Mesenchymal stem cell (in vitro differentiated cells and primary cell): ENCODE results near the gene KRT13. TPM values are rescaled to one million over a fixed set of nuclear protein-coding genes. Genes with fewer than 3 reads are reported as not detected.

Experiments used
- DNase-seq: peaks from one replicate; pipeline ENCODE4 v3.0.0-alpha.2; 2013
- H2AFZ ChIP-seq: one replicate; pipeline ENCODE4 v1.6.1; 2013; ENCODE audit warnings: low read depth, mild to moderate bottlenecking, control low read depth, inconsistent platforms, low read length, moderate library complexity
- H2AK5ac ChIP-seq: 2 replicates; pipeline ENCODE4 v1.6.1; 2013; ENCODE audit warnings: low read length, moderate library complexity, mild to moderate bottlenecking, inconsistent platforms; ENCODE audit not compliant: severe bottlenecking
- H2BK120ac ChIP-seq: one replicate; pipeline ENCODE4 v1.6.1; 2013; ENCODE audit warnings: low read depth, mild to moderate bottlenecking, inconsistent platforms, low read length, moderate library complexity
- H2BK12ac ChIP-seq, 2 experiments: one replicate each; pipeline ENCODE4 v1.6.1; 2013; ENCODE audit warnings: inconsistent platforms in 2 of 2, low read length in 2 of 2, mild to moderate bottlenecking in 2 of 2, moderate library complexity in 2 of 2, control low read depth in 1 of 2
- H2BK15ac ChIP-seq: one replicate; pipeline ENCODE4 v1.6.1; 2013; ENCODE audit warnings: mild to moderate bottlenecking, low read depth, inconsistent platforms; ENCODE audit not compliant: poor library complexity, severe bottlenecking
- H2BK5ac ChIP-seq: 2 replicates; pipeline ENCODE4 v1.6.1; 2013; ENCODE audit warnings: low read depth, mild to moderate bottlenecking, low read length, control low read depth, inconsistent platforms; ENCODE audit not compliant: poor library complexity, severe bottlenecking
- H3K14ac ChIP-seq, 2 experiments: one replicate each; pipeline ENCODE4 v1.6.1; 2013; ENCODE audit warnings: inconsistent platforms in 2 of 2, low read length in 2 of 2, control low read depth in 1 of 2, mild to moderate bottlenecking in 1 of 2, moderate library complexity in 1 of 2
- H3K18ac ChIP-seq, 2 experiments: one replicate each; pipeline ENCODE4 v1.6.1; 2013; ENCODE audit warnings: inconsistent platforms in 2 of 2, low read length in 2 of 2, control low read depth in 1 of 2, low read depth in 1 of 2, mild to moderate bottlenecking in 1 of 2
- H3K23ac ChIP-seq, 2 experiments: one replicate each; pipeline ENCODE4 v1.6.1; 2013; ENCODE audit warnings: inconsistent platforms in 2 of 2, low read length in 2 of 2, mild to moderate bottlenecking in 2 of 2, moderate library complexity in 2 of 2, control low read depth in 1 of 2
- H3K27ac ChIP-seq: 2 replicates; pipeline ENCODE4 v1.5.1; 2013; ENCODE audit warnings: mild to moderate bottlenecking, moderate library complexity, low read length, control low read depth, inconsistent platforms; ENCODE audit not compliant: poor library complexity, severe bottlenecking
- H3K27me3 ChIP-seq, 2 experiments: 2 replicates each; pipeline versions ENCODE4 v1.6.1 to v1.7.0; 2013; ENCODE audit warnings: low read length in 2 of 2, mild to moderate bottlenecking in 2 of 2, moderate library complexity in 2 of 2, control low read depth in 1 of 2, inconsistent platforms in 1 of 2; ENCODE audit not compliant: control insufficient read depth in 1 of 2, insufficient read depth in 1 of 2
- H3K36me3 ChIP-seq, 2 experiments: 2 replicates each; pipeline versions ENCODE4 v1.6.1 to v1.7.0; 2013; ENCODE audit warnings: low read length in 2 of 2, control low read depth in 1 of 2, inconsistent platforms in 1 of 2, low read depth in 1 of 2, mild to moderate bottlenecking in 1 of 2; ENCODE audit not compliant: insufficient read depth in 2 of 2, control insufficient read depth in 1 of 2
- H3K4ac ChIP-seq, 2 experiments: one replicate each; pipeline ENCODE4 v1.6.1; 2013; ENCODE audit warnings: inconsistent platforms in 2 of 2, low read length in 2 of 2, mild to moderate bottlenecking in 2 of 2, moderate library complexity in 2 of 2, control low read depth in 1 of 2, low read depth in 1 of 2
- H3K4me1 ChIP-seq: 2 replicates; pipeline ENCODE4 v1.6.1; 2013; ENCODE audit warnings: low read depth, low read length, control low read depth; ENCODE audit not compliant: control insufficient read depth, insufficient read depth
- H3K4me2 ChIP-seq: 2 replicates; pipeline ENCODE4 v1.6.1; 2013; ENCODE audit warnings: low read length, mild to moderate bottlenecking, inconsistent platforms; ENCODE audit not compliant: poor library complexity, severe bottlenecking
- H3K4me3 ChIP-seq, 2 experiments: 2 replicates each; pipeline versions ENCODE4 v1.5.1 to v1.7.0; 2013; ENCODE audit warnings: low read length in 2 of 2, mild to moderate bottlenecking in 2 of 2, control low read depth in 1 of 2, low read depth in 1 of 2; ENCODE audit not compliant: insufficient read depth in 1 of 2
- H3K79me1 ChIP-seq: replicated peaks from 2 replicates; pipeline ENCODE4 v1.6.1; 2013; ENCODE audit warnings: mild to moderate bottlenecking, control low read depth, low read length, inconsistent platforms; ENCODE audit not compliant: poor library complexity, severe bottlenecking
- H3K9ac ChIP-seq: 2 replicates; pipeline ENCODE4 v1.7.0; 2013; ENCODE audit warnings: mild to moderate bottlenecking, low read length, moderate library complexity
- H3K9me3 ChIP-seq: 2 replicates; pipeline ENCODE4 v1.7.0; 2013; ENCODE audit warnings: mild to moderate bottlenecking, low read length; ENCODE audit not compliant: control insufficient read depth
- H4K8ac ChIP-seq: one replicate; pipeline ENCODE4 v1.6.1; 2013; ENCODE audit warnings: inconsistent platforms, mild to moderate bottlenecking, low read length, moderate library complexity
- H4K91ac ChIP-seq: one replicate; pipeline ENCODE4 v1.6.1; 2013; ENCODE audit warnings: mild to moderate bottlenecking, low read length, inconsistent platforms
- WGBS: methylation state at CpG from one replicate; pipeline ENCODE4 v1.1.7; 2013; ENCODE audit warnings: mixed read lengths; 5-methylcytosine and 5-hydroxymethylcytosine counted together
- small RNA-seq: library from polyadenylated mRNA; stranded (forward); fragments of <200 nt; extraction: miRNeasy Mini kit (QIAGEN cat#:217004); gene quantifications from one replicate; pipeline ENCODE3, GENCODE V24; 2013; ENCODE audit warnings: low read depth

Gene KRT13

DNA sequence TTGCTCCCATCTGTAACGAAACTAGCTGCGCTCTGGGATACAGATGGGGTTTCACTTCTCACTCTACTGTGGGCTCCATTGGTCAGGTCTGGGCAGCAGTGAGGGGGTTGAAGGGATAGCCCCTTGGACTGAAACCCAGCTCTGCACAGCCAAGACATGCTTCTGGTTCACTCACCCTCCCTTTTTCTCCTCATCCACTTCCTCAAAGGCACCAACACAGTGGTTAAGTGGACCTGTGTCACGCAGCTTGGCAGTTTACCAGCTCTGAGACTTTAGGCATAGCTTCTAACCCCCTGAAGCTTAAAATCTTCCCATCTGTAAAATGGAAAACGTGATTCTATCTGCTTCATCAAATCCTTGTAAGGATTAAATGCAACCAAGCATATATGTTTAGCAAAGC lies 53.1 kb downstream of the KRT13 start:
- Histone ChIP-seq H3K23ac (no peak overlapping the region), H3K4me3 (no peak overlapping the region), H2BK120ac (no peak overlapping the region), H2BK15ac (no peak overlapping the region), H4K91ac (no peak overlapping the region), H3K27ac (no peak overlapping the region), H3K36me3 (no peaks in the 10 kb centered on the region), H3K14ac (no peak overlapping the region), H2BK5ac (no peak overlapping the region), H3K18ac (no peak overlapping the region), H3K9ac (no peak overlapping the region), H3K79me1 (no peaks in the 10 kb centered on the region), H2AK5ac (no peak overlapping the region), H3K4me2 (no peak overlapping the region), H3K9me3 (peaks cover 14% of the 10 kb centered on the region), H4K8ac (no peak overlapping the region), H3K27me3 (peaks cover 0 to 55% of the 10 kb centered on the region in 2 experiments), H2AFZ (no peak overlapping the region), H3K4ac (no peak overlapping the region), H3K4me1 (no peaks in the 10 kb centered on the region), H2BK12ac (no peak overlapping the region)
- no peak for DNase-seq
- WGBS: 88% methylated on average over 3 of the region's 4 CpGs

DNA sequence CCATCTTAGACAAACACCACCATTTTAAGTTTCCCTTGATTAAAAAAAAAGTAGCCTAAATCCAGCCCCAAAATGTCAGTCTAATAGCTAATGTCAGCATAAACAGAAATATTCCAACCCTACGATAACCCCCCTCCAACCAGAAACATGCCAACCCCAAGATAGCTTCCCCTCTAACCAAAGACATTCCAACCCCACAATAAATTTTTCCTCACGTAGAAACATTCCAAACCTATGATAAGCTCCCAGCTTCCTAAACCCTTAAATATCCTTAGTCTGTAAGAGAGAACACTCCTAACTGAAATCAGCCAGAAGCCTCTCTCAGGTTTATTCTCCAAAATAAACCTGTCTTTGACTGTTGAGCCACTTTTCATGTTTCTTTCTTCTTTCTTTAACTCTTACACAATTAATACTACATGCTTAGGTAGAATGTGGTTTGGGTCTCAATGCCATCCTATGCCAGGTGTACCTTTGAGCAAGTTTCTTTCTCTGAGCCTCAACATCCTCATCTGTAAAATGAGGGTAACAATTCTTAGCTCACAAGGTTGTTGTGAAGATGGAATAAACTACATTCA lies 54.2 kb downstream of the KRT13 start:
- no peaks in the 10 kb centered on the region for H3K36me3 ChIP-seq
- no peak overlapping the region for H4K8ac ChIP-seq
- no peak overlapping the region for H4K91ac ChIP-seq
- H2BK15ac ChIP-seq: no peak overlapping the region
- no peak for DNase-seq
- H3K23ac ChIP-seq: no peak overlapping the region
- no peaks in the 10 kb centered on the region for H3K4me1 ChIP-seq
- no peak overlapping the region for H3K27ac ChIP-seq
- H3K14ac ChIP-seq: no peak overlapping the region
- no peak overlapping the region for H3K9ac ChIP-seq
- no peak overlapping the region for H3K4me3 ChIP-seq
- H3K79me1 ChIP-seq: no peaks in the 10 kb centered on the region
- no peak overlapping the region for H3K18ac ChIP-seq
- no peak overlapping the region for H2BK120ac ChIP-seq
- no peak overlapping the region for H2BK12ac ChIP-seq
- H3K27me3 ChIP-seq: peaks cover 0 to 45% of the 10 kb centered on the region in 2 experiments
- WGBS: 41% methylated on average over 2 of the region's 2 CpGs
- no peak overlapping the region for H2AK5ac ChIP-seq
- no peak overlapping the region for H2AFZ ChIP-seq
- no peak overlapping the region for H2BK5ac ChIP-seq
- H3K4ac ChIP-seq: no peak overlapping the region
- peaks cover 14% of the 10 kb centered on the region for H3K9me3 ChIP-seq
- no peak overlapping the region for H3K4me2 ChIP-seq

Small RNAs within 50 kb of the gene (small RNA-seq; reads per million reads assigned to genes)
- gene RNU2-32P: not detected
